Sciatic nerve (tissue), 2 donors: ENCODE measurements around the gene NR2F2. TPM values are rescaled to one million over a fixed set of nuclear protein-coding genes. Genes with fewer than 3 reads are reported as not detected.

ENCODE experiments used
- ATAC-seq: fragments of 200-7000 bp; cut with Tn5 transposase; one replicate; pipeline ENCODE4 v1.9.1; 2020; ENCODE audit warnings: mild to moderate bottlenecking, moderate library complexity
- DNase-seq: peaks from one replicate; pipeline ENCODE4 v3.0.0-alpha.2; 2020; ENCODE audit warnings: low spot score
- intact Hi-C: fragments of 100-400 bp; cut with DNase I; formaldehyde crosslinking; loops from one replicate; pipeline ENCODE4 v1.14.2; 2022
- total RNA-seq: library from RNA; stranded (reverse); fragmentation: NEBNext Ultra II Directional; extraction: Animal tissue kit (Norgen Biotek cat#: 25700); gene quantifications from one replicate; pipeline ENCODE4 v1.2.1, GENCODE V29; 2021
- donor health status: DM: no; HTN: no; CAD: no.
- donor health status: DM: no; HTN: no; CAD: no.

NR2F2 gene
- total RNA-seq, 1 donor from 2014 or later: 242 TPM

- DNase-seq (no peak), ATAC-seq (no peak)
- intact Hi-C loops: loop anchor here (10.0 kb wide), 1 partner anchor 906 kb away; no protein-coding TSS in a partner anchor
Observed at GRCh38 chr15:96328181-96328876, 2.2 kb upstream of the NR2F2 start.

- ATAC-seq (no peak), DNase-seq (no peak)
- intact Hi-C loops: loop anchor here (10.0 kb wide), 1 partner anchor 906 kb away; no protein-coding TSS in a partner anchor
Observed at GRCh38 chr15:96328877-96329195, 1.7 kb upstream of the NR2F2 start.

GRCh38 chr15:96329403-96329981 lies 1.0 kb upstream of the NR2F2 start:
- ATAC-seq: no peak
- intact Hi-C loops: loop anchor here (10.0 kb wide), 1 partner anchor 905 kb away; no protein-coding TSS in a partner anchor
- no peak for DNase-seq

GRCh38 chr15:96330064-96330449 lies 443 bp upstream of the NR2F2 start:
- ATAC-seq (peak; percentile 33), DNase-seq (peak; percentile 90)
- intact Hi-C loops: loop anchor here (5.0 kb wide), 1 partner anchor 562 kb away; no protein-coding TSS in a partner anchor

GRCh38 chr15:96331144-96331944 lies 844 bp downstream of the NR2F2 start:
- ATAC-seq: no peak
- intact Hi-C loops: loop anchor here (5.0 kb wide), 1 partner anchor 561 kb away; no protein-coding TSS in a partner anchor
- peak; percentile 59 for DNase-seq

GRCh38 chr15:96331945-96332636 lies 1.6 kb downstream of the NR2F2 start:
- ATAC-seq (no peak), DNase-seq (peak; percentile 65)
- intact Hi-C loops: loop anchor here (5.0 kb wide), 1 partner anchor 560 kb away; no protein-coding TSS in a partner anchor

GRCh38 chr15:96332637-96333121 lies 2.2 kb downstream of the NR2F2 start:
- intact Hi-C loops: loop anchor here (5.0 kb wide), 1 partner anchor 560 kb away; no protein-coding TSS in a partner anchor
- ATAC-seq: no peak
- DNase-seq: no peak

GRCh38 chr15:96333131-96334016 lies 2.9 kb downstream of the NR2F2 start:
- DNase-seq (peak; percentile 75), ATAC-seq (peak; percentile 8)
- intact Hi-C loops: loop anchor here (5.0 kb wide), 1 partner anchor 559 kb away; no protein-coding TSS in a partner anchor

- no peak for ATAC-seq
- intact Hi-C loops: loop anchor here (5.0 kb wide), 1 partner anchor 558 kb away; no protein-coding TSS in a partner anchor
Observed at GRCh38 chr15:96334017-96334704, 3.7 kb downstream of the NR2F2 start.

GRCh38 chr15:96334705-96335410 lies 4.4 kb downstream of the NR2F2 start:
- ATAC-seq (no peak), DNase-seq (no peak)
- intact Hi-C loops: loop anchor here (5.0 kb wide), 2 partner anchors 557 to 1008 kb away; no protein-coding TSS in a partner anchor

More at GRCh38 chr15:96334017-96334704, 3.7 kb downstream of the NR2F2 start:
- DNase-seq: peak; percentile 60

- intact Hi-C loops: loop anchor here (5.0 kb wide), 1 partner anchor 1008 kb away; no protein-coding TSS in a partner anchor
- DNase-seq (no peak), ATAC-seq (no peak)
Observed at GRCh38 chr15:96335411-96336024, 5.0 kb downstream of the NR2F2 start.

GRCh38 chr15:96336108-96336595 lies 5.7 kb downstream of the NR2F2 start:
- ATAC-seq (no peak), DNase-seq (no peak)
- intact Hi-C loops: loop anchor here (5.0 kb wide), 1 partner anchor 1009 kb away; no protein-coding TSS in a partner anchor

GRCh38 chr15:96336596-96337364 lies 6.3 kb downstream of the NR2F2 start:
- intact Hi-C loops: loop anchor here (5.0 kb wide), 1 partner anchor 1009 kb away; no protein-coding TSS in a partner anchor
- DNase-seq (no peak), ATAC-seq (peak; percentile 4)

- intact Hi-C loops: loop anchor here (5.0 kb wide), 1 partner anchor 1010 kb away; no protein-coding TSS in a partner anchor
- no peak for ATAC-seq
Observed at GRCh38 chr15:96337365-96338023, 7.0 kb downstream of the NR2F2 start.

More at GRCh38 chr15:96337365-96338023, 7.0 kb downstream of the NR2F2 start:
- DNase-seq: no peak
